GM12892 (cell line): Measurements from ENCODE around the gene LGMN.
"Not testable (repeated sequence)": the region's sequence is repeated elsewhere in the genome, so short reads cannot be mapped to it uniquely, and the experiment has no call there.

Experiments
- POLR2A ChIP-seq: IDR thresholded peaks from 2 replicates; pipeline ENCODE4 v1.6.1; 2011; ENCODE audit warnings: low read depth, low read length, control low read depth
- TAF1 ChIP-seq: IDR thresholded peaks from 2 replicates; pipeline ENCODE4 v1.6.1; 2011; ENCODE audit warnings: low read depth, mild to moderate bottlenecking, control low read depth, low read length, borderline replicate concordance

DNA sequence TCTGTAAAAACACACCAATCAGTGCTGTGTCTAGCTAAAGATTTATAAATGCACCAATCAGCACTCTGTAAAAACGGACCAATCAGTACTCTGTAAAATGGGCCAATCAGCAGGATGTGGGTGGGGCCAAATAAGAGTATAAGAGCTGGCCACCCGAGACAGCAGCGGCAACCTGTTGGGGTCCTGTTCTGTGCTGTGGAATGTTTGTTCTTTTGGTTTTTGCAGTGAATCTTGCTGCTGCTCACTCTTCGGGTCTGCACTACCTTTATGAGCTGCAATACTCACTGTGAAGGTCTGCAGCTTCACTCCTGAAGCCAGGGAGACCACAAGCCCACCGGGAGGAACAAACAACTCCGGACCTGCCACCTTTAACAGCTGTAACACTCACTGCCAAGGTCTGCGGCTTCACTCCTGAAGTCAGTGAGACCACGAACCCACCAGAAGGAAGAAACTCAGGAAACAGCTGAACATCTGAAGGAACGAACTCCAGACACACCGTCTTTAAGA, 1.8 kb upstream of the LGMN start:
- not testable (repeated sequence) for TF ChIP-seq POLR2A, TAF1
